Measurements from ENCODE around the gene AFF2.

The AFF2 gene

DNA sequence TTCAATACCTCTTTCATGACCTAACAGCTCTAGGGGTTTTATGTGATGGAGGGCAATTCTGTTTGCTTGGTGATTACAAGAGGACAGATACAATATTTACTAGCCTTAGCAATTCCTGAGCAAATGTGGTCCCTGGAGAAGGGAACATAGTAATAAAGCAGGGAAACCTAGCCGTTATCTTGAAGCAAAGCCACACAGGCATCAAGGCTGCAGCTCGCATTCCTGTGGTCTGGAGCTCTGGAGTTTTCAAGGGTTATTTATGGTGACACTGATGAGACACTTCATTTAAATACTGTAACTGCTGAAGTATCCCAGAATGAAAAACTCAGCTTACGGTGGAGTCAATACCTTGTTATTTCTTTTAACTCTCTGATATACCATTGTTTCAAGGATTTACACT lies 66.8 kb downstream of the AFF2 start:
- no peak for TF ChIP-seq TCF4 (CRISPR knock-in tag; IDR thresholded peaks at IDR 0.05; ENCODE audit: borderline replicate concordance)
- TF ChIP-seq CSDC2 (CRISPR knock-in tag; IDR thresholded peaks at IDR 0.05), result no peak
- no peak for TF ChIP-seq BACH2 (CRISPR knock-in tag; IDR thresholded peaks at IDR 0.05; ENCODE audit: borderline replicate concordance)
- TF ChIP-seq, protein P1, sequence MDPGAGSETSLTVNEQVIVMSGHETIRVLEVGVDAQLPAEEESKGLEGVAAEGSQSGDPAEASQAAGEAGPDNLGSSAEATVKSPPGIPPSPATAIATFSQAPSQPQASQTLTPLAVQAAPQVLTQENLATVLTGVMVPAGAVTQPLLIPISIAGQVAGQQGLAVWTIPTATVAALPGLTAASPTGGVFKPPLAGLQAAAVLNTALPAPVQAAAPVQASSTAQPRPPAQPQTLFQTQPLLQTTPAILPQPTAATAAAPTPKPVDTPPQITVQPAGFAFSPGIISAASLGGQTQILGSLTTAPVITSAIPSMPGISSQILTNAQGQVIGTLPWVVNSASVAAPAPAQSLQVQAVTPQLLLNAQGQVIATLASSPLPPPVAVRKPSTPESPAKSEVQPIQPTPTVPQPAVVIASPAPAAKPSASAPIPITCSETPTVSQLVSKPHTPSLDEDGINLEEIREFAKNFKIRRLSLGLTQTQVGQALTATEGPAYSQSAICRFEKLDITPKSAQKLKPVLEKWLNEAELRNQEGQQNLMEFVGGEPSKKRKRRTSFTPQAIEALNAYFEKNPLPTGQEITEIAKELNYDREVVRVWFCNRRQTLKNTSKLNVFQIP (CRISPR knock-in tag; IDR thresholded peaks at IDR 0.05; ENCODE audit: borderline replicate concordance, low read depth), result no peak
- TF ChIP-seq PATZ1 (CRISPR knock-in tag; IDR thresholded peaks at IDR 0.05; ENCODE audit: borderline replicate concordance), result no peak
- TF ChIP-seq ZNF8 (CRISPR knock-in tag; IDR thresholded peaks at IDR 0.05), result no peak
- TF ChIP-seq ISL1 (CRISPR knock-in tag; IDR thresholded peaks at IDR 0.05), result no peak
- TF ChIP-seq, protein P2, sequence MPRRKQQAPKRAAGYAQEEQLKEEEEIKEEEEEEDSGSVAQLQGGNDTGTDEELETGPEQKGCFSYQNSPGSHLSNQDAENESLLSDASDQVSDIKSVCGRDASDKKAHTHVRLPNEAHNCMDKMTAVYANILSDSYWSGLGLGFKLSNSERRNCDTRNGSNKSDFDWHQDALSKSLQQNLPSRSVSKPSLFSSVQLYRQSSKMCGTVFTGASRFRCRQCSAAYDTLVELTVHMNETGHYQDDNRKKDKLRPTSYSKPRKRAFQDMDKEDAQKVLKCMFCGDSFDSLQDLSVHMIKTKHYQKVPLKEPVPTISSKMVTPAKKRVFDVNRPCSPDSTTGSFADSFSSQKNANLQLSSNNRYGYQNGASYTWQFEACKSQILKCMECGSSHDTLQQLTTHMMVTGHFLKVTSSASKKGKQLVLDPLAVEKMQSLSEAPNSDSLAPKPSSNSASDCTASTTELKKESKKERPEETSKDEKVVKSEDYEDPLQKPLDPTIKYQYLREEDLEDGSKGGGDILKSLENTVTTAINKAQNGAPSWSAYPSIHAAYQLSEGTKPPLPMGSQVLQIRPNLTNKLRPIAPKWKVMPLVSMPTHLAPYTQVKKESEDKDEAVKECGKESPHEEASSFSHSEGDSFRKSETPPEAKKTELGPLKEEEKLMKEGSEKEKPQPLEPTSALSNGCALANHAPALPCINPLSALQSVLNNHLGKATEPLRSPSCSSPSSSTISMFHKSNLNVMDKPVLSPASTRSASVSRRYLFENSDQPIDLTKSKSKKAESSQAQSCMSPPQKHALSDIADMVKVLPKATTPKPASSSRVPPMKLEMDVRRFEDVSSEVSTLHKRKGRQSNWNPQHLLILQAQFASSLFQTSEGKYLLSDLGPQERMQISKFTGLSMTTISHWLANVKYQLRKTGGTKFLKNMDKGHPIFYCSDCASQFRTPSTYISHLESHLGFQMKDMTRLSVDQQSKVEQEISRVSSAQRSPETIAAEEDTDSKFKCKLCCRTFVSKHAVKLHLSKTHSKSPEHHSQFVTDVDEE (CRISPR knock-in tag; IDR thresholded peaks at IDR 0.05), result no peak
- no peak for TF ChIP-seq ZFP30 (CRISPR knock-in tag; IDR thresholded peaks at IDR 0.05)
- no peak for ATAC-seq

DNA sequence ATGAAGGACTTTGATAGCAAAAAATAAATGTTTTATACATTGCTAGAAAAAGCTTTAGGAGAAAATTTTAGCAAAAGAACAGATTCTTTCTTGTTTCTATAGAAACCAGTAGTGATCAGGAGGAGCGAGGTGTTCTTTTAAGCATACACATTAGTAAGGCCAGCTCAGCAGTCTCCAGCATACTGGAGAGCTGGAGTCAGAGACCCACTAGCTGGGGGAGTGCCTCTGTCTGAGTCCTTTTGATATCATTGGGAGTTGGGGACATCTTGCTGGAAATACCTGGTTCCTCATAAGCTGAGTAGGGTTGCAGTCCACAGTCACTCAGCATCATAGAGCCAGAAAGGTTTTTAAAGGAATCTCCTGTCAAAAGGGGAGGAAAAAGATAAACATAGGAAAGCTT lies 67.4 kb downstream of the AFF2 start:
- ATAC-seq, result no peak
- TF ChIP-seq, protein P1 (CRISPR knock-in tag; IDR thresholded peaks at IDR 0.05; ENCODE audit: borderline replicate concordance, low read depth), result no peak
- TF ChIP-seq ISL1 (CRISPR knock-in tag; IDR thresholded peaks at IDR 0.05) (no peak), OSR1 (CRISPR knock-in tag; IDR thresholded peaks at IDR 0.05) (no peak)

GRCh38 chrX:148568763-148569162 lies 68.3 kb downstream of the AFF2 start:
- no peak for ATAC-seq
- TF ChIP-seq TCF4 (CRISPR knock-in tag; IDR thresholded peaks at IDR 0.05; ENCODE audit: borderline replicate concordance), result no peak
- TF ChIP-seq, protein P3, sequence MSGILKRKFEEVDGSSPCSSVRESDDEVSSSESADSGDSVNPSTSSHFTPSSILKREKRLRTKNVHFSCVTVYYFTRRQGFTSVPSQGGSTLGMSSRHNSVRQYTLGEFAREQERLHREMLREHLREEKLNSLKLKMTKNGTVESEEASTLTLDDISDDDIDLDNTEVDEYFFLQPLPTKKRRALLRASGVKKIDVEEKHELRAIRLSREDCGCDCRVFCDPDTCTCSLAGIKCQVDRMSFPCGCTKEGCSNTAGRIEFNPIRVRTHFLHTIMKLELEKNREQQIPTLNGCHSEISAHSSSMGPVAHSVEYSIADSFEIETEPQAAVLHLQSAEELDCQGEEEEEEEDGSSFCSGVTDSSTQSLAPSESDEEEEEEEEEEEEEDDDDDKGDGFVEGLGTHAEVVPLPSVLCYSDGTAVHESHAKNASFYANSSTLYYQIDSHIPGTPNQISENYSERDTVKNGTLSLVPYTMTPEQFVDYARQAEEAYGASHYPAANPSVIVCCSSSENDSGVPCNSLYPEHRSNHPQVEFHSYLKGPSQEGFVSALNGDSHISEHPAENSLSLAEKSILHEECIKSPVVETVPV (CRISPR knock-in tag; IDR thresholded peaks at IDR 0.05), result no peak
- TF ChIP-seq ZC3H10 (CRISPR knock-in tag; IDR thresholded peaks at IDR 0.05), result no peak

GRCh38 chrX:148572337-148572736 lies 71.9 kb downstream of the AFF2 start:
- TF ChIP-seq, protein P1 (CRISPR knock-in tag; IDR thresholded peaks at IDR 0.05; ENCODE audit: borderline replicate concordance, low read depth), result no peak
- TF ChIP-seq, protein P2 (CRISPR knock-in tag; IDR thresholded peaks at IDR 0.05), result no peak
- no peak for TF ChIP-seq CREB5 (CRISPR knock-in tag; IDR thresholded peaks at IDR 0.05; ENCODE audit: low read depth)
- TF ChIP-seq OSR1 (CRISPR knock-in tag; IDR thresholded peaks at IDR 0.05), result no peak
- no peak for TF ChIP-seq ZFP30 (CRISPR knock-in tag; IDR thresholded peaks at IDR 0.05)
- no peak for TF ChIP-seq PATZ1 (CRISPR knock-in tag; IDR thresholded peaks at IDR 0.05; ENCODE audit: borderline replicate concordance)
- no peak for TF ChIP-seq CSDC2 (CRISPR knock-in tag; IDR thresholded peaks at IDR 0.05)

More at GRCh38 chrX:148572337-148572736, 71.9 kb downstream of the AFF2 start:
- no peak for ATAC-seq
